SU-DHL-6 (cell line): ENCODE data around the gene GCDH.

Experiments used
- EZH2phosphoT487 ChIP-seq: fragments of 200-600 bp; sonication (generic), shearing (Covaris generic); conservative IDR thresholded peaks from 2 replicates; pipeline ENCODE4 v1.6.1; 2018; ENCODE audit warnings: mild to moderate bottlenecking, antibody characterized with exemption, low read length, moderate library complexity, mixed read lengths
- TF ChIP-seq, protein P1 (sequence below): fragments of 200-600 bp; sonication (generic); IDR thresholded peaks from one replicate; pipeline ENCODE4 v1.5.1; 2017; ENCODE audit warnings: antibody characterized with exemption, mild to moderate bottlenecking, low read length, moderate library complexity; ENCODE audit not compliant: insufficient read depth, poor library complexity, severe bottlenecking

DNA sequence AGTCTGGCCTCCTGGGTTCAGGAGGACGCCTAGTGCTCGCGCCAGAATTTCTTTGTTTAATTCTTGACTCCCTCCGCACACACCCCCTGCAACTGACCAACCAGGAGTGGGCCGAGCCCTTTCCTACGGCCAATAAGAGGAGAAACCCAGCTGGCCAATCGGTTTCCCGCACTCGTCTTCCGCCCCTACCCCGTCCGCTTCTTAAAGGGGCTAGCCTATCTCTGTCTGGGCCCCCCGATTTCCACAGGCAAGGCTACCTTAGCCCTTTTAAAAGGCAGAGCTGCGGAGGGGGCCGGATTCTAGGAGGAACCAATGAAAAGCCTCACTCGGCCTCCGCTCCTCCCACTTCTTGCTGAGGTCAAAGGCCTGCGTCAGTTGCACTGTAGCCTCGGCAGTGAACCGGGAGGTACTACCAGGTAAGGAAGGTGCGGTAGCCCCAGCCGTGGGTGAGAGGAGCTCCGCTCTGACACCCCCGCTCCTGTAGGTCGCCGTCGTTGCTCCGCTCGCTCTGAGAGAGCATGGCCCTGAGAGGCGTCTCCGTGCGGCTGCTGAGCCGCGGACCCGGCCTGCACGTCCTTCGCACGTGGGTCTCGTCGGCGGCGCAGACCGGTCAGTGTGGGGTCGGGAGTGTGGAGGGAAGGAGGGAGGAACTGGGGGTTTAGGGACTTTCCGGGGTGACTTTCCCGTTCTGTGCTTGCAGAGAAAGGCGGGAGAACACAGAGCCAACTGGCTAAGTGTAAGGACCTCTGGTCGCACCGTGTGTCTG is at the start of gene GCDH:
- no peak for TF ChIP-seq EZH2phosphoT487
- TF ChIP-seq, protein P1, sequence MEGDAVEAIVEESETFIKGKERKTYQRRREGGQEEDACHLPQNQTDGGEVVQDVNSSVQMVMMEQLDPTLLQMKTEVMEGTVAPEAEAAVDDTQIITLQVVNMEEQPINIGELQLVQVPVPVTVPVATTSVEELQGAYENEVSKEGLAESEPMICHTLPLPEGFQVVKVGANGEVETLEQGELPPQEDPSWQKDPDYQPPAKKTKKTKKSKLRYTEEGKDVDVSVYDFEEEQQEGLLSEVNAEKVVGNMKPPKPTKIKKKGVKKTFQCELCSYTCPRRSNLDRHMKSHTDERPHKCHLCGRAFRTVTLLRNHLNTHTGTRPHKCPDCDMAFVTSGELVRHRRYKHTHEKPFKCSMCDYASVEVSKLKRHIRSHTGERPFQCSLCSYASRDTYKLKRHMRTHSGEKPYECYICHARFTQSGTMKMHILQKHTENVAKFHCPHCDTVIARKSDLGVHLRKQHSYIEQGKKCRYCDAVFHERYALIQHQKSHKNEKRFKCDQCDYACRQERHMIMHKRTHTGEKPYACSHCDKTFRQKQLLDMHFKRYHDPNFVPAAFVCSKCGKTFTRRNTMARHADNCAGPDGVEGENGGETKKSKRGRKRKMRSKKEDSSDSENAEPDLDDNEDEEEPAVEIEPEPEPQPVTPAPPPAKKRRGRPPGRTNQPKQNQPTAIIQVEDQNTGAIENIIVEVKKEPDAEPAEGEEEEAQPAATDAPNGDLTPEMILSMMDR = no peak
